ENCODE data around the gene PIK3R1. TPM values are rescaled to one million over a fixed set of nuclear protein-coding genes. Genes with fewer than 3 reads are reported as not detected.

PIK3R1 gene
- total and polyA plus RNA-seq, 7 donors: 29.7 to 155 (median 102) TPM

- Histone ChIP-seq H3K36me3 (ENCODE audit: insufficient read depth in 1 of 2, low read depth in 1 of 2) (peaks cover 10 to 49% of the 10 kb centered on the region in 2 donors), H3K27me3 (ENCODE audit: insufficient read depth in 3 of 3, low read length in 2 of 3) (no peaks in the 10 kb centered on the region), H3K27ac (peak overlapping the region; percentile 95), H3K9me3 (no peaks in the 10 kb centered on the region), H3K4me1 (peaks cover 44% of the 10 kb centered on the region), H3K4me3 (no peak overlapping the region)
- intact Hi-C loops (cut with DNase I): loop anchor here (5.0 kb wide), 4 partner anchors 157 to 722 kb away; no protein-coding TSS in a partner anchor
- 82 to 87% (median 82%) methylated on average over 3 of the region's 3 CpGs for WGBS, 3 donors
- DNase-seq (no peak), ATAC-seq (no peak)
- TF ChIP-seq, protein P1, sequence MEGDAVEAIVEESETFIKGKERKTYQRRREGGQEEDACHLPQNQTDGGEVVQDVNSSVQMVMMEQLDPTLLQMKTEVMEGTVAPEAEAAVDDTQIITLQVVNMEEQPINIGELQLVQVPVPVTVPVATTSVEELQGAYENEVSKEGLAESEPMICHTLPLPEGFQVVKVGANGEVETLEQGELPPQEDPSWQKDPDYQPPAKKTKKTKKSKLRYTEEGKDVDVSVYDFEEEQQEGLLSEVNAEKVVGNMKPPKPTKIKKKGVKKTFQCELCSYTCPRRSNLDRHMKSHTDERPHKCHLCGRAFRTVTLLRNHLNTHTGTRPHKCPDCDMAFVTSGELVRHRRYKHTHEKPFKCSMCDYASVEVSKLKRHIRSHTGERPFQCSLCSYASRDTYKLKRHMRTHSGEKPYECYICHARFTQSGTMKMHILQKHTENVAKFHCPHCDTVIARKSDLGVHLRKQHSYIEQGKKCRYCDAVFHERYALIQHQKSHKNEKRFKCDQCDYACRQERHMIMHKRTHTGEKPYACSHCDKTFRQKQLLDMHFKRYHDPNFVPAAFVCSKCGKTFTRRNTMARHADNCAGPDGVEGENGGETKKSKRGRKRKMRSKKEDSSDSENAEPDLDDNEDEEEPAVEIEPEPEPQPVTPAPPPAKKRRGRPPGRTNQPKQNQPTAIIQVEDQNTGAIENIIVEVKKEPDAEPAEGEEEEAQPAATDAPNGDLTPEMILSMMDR (IDR thresholded peaks at IDR 0.05): no peak
Measured at GRCh38 chr5:68285075-68285840, 69.7 kb downstream of the PIK3R1 start.

- Histone ChIP-seq H3K9me3 (no peaks in the 10 kb centered on the region), H3K4me3 (peak overlapping the region; percentile 1), H3K36me3 (ENCODE audit: insufficient read depth in 1 of 2, low read depth in 1 of 2) (peaks cover 10 to 41% of the 10 kb centered on the region in 2 donors), H3K27me3 (ENCODE audit: insufficient read depth in 3 of 3, low read length in 2 of 3) (no peaks in the 10 kb centered on the region), H3K27ac (peak overlapping the region; percentile 95), H3K4me1 (peaks cover 44% of the 10 kb centered on the region)
- TF ChIP-seq, protein P1 (IDR thresholded peaks at IDR 0.05): peak; percentile 86
- intact Hi-C loops (cut with DNase I): loop anchor here (2.0 to 5.0 kb wide), 6 partner anchors 156 to 721 kb away; no protein-coding TSS in a partner anchor
- no peak for ATAC-seq
- WGBS, 3 donors: 26 to 42% (median 30%) methylated on average over 4 of the region's 4 CpGs
- no peak for DNase-seq
Measured at GRCh38 chr5:68285851-68286611, 70.5 kb downstream of the PIK3R1 start.

- Histone ChIP-seq H3K4me1 (peaks cover 47% of the 10 kb centered on the region), H3K36me3 (ENCODE audit: insufficient read depth in 1 of 2, low read depth in 1 of 2) (peaks cover 8 to 36% of the 10 kb centered on the region in 2 donors), H3K27me3 (ENCODE audit: insufficient read depth in 3 of 3, low read length in 2 of 3) (no peaks in the 10 kb centered on the region), H3K27ac (peak overlapping the region; percentile 95), H3K4me3 (peak overlapping the region; percentile 1), H3K9me3 (no peaks in the 10 kb centered on the region)
- intact Hi-C loops (cut with DNase I): loop anchor here (2.0 to 5.0 kb wide), 6 partner anchors 156 to 721 kb away; no protein-coding TSS in a partner anchor
- DNase-seq: no peak
- WGBS, 3 donors: 21 to 45% (median 44%) methylated on average over 1 of the region's 1 CpG
- ATAC-seq: no peak
- TF ChIP-seq, protein P1 (IDR thresholded peaks at IDR 0.05): no peak
Measured at GRCh38 chr5:68286612-68286912, 71.0 kb downstream of the PIK3R1 start.

- Histone ChIP-seq H3K4me3 (peak overlapping the region; percentile 77), H3K36me3 (ENCODE audit: insufficient read depth in 1 of 2, low read depth in 1 of 2) (peaks cover 4 to 34% of the 10 kb centered on the region in 2 donors), H3K4me1 (peaks cover 55% of the 10 kb centered on the region), H3K27me3 (ENCODE audit: insufficient read depth in 3 of 3, low read length in 2 of 3) (no peaks in the 10 kb centered on the region), H3K9me3 (no peaks in the 10 kb centered on the region), H3K27ac (peak overlapping the region; percentile 95)
- DNase-seq (no peak), ATAC-seq (no peak)
- TF ChIP-seq, protein P1 (IDR thresholded peaks at IDR 0.05): no peak
- intact Hi-C loops (cut with DNase I): loop anchor here (2.0 to 5.0 kb wide), 6 partner anchors 155 to 720 kb away; no protein-coding TSS in a partner anchor
- WGBS, 3 donors: 16 to 27% (median 19%) methylated on average over 8 of the region's 8 CpGs
Measured at GRCh38 chr5:68287631-68287975, 72.0 kb downstream of the PIK3R1 start.
